OCI-LY1 (cell line): ENCODE results near the gene BEND3.

Source experiments
- EZH2 ChIP-seq: fragments of 200-600 bp; sonication (generic), shearing (Covaris generic); IDR thresholded peaks from 2 replicates; pipeline ENCODE4 v1.8.0; 2017; ENCODE audit warnings: borderline replicate concordance, mixed run types, mild to moderate bottlenecking, antibody characterized with exemption, low read length, moderate library complexity, mixed read lengths
- TF ChIP-seq, protein P1 (sequence below): fragments of 200-600 bp; sonication (generic), shearing (Covaris generic); IDR thresholded peaks from 2 replicates; pipeline ENCODE4 v1.5.1; 2017; ENCODE audit warnings: mild to moderate bottlenecking, antibody characterized with exemption, low read length, moderate library complexity, mixed read lengths

DNA sequence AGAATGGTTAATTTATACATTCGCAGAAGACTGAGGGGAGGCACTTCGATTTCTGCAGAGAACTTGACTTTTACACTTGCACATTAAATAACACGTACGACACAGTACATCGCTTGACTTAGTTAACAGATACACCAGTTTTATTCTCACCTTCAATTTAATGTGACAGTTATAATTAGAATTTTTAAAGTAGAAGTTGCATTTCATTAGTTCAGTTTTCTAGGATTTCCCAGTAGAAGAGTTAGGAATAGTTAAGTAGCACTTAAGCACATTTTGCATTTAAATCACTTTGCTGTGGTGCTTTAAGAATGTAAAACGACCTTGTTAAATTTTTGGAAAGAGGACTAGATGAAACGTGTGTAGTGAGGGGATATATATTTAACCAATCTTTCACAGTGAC, 1.6 kb upstream of the BEND3 start:
- TF ChIP-seq, protein P1, sequence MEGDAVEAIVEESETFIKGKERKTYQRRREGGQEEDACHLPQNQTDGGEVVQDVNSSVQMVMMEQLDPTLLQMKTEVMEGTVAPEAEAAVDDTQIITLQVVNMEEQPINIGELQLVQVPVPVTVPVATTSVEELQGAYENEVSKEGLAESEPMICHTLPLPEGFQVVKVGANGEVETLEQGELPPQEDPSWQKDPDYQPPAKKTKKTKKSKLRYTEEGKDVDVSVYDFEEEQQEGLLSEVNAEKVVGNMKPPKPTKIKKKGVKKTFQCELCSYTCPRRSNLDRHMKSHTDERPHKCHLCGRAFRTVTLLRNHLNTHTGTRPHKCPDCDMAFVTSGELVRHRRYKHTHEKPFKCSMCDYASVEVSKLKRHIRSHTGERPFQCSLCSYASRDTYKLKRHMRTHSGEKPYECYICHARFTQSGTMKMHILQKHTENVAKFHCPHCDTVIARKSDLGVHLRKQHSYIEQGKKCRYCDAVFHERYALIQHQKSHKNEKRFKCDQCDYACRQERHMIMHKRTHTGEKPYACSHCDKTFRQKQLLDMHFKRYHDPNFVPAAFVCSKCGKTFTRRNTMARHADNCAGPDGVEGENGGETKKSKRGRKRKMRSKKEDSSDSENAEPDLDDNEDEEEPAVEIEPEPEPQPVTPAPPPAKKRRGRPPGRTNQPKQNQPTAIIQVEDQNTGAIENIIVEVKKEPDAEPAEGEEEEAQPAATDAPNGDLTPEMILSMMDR = no peak
- no peak for TF ChIP-seq EZH2
